ENCODE data around the gene ATAD2B.

Gene ATAD2B

DNA sequence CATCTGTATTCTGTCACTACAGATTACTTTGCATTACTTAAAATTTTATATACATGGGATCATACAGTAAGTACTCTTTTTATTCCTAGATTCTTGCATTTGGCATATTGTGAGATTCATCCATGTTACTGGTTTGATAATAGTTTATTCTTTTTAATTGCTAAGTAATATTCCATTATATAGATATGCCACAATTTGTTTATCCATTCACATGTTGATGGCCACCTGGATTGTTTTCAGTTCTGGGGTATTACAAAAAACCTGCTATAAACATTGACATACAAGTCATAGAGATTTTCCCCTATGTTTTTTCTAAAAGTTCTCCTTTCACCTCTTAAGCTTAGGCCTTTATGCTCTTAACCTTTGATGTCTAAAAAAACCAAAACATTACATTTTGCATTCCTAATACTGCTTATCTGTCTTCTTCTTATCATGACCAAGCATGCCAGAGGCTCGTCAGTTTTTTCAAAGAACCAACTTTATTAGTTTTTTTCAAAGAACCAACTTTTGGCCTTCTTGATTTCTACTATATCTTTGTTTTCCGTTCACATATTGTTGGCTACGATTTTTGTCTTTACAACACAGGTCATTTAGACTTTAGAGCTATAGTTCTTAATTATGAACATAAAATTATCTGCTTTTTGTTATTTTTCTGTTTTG is 86.9 kb downstream of the ATAD2B start:
- no peak for ATAC-seq (ENCODE audit: low read depth)
- H3K36me3 ChIP-seq (ENCODE audit: low read depth), result no peaks in the 10 kb centered on the region
- no peak overlapping the region for H3K27ac ChIP-seq (ENCODE audit: poor library complexity, severe bottlenecking)
- H3K4me3 ChIP-seq (ENCODE audit: severe bottlenecking), result no peak overlapping the region
- no peaks in the 10 kb centered on the region for H3K27me3 ChIP-seq (ENCODE audit: insufficient read depth, poor library complexity, severe bottlenecking)
- H3K4me1 ChIP-seq (ENCODE audit: insufficient read depth, poor library complexity, severe bottlenecking), result no peaks in the 10 kb centered on the region
- TF ChIP-seq, protein P1, sequence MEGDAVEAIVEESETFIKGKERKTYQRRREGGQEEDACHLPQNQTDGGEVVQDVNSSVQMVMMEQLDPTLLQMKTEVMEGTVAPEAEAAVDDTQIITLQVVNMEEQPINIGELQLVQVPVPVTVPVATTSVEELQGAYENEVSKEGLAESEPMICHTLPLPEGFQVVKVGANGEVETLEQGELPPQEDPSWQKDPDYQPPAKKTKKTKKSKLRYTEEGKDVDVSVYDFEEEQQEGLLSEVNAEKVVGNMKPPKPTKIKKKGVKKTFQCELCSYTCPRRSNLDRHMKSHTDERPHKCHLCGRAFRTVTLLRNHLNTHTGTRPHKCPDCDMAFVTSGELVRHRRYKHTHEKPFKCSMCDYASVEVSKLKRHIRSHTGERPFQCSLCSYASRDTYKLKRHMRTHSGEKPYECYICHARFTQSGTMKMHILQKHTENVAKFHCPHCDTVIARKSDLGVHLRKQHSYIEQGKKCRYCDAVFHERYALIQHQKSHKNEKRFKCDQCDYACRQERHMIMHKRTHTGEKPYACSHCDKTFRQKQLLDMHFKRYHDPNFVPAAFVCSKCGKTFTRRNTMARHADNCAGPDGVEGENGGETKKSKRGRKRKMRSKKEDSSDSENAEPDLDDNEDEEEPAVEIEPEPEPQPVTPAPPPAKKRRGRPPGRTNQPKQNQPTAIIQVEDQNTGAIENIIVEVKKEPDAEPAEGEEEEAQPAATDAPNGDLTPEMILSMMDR (IDR thresholded peaks at IDR 0.05; ENCODE audit: poor library complexity, severe bottlenecking), result no peak
- DNase-seq (ENCODE audit: low spot score), result no peak
- no peaks in the 10 kb centered on the region for H3K9me3 ChIP-seq (ENCODE audit: severe bottlenecking)

DNA sequence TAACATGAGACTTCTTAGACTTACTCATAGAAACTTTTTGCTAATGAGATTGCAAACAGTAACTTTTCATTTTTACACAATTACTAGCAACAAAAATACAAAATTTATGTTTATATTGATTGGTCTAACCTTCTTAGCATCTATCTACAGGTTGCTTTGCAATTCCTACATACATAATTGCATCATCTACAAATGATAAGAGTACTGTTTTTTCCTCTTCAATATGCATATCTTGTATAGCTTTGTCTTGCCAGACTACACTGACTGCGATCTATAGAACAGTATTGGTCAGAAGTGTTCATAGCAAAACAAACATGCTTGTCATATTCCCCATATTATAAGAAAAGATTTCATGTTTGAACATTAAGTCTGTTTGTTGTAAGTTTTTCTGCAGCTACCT is 87.9 kb downstream of the ATAD2B start:
- Histone ChIP-seq H3K9me3 (ENCODE audit: severe bottlenecking) (no peaks in the 10 kb centered on the region), H3K27ac (ENCODE audit: poor library complexity, severe bottlenecking) (no peak overlapping the region), H3K36me3 (ENCODE audit: low read depth) (no peaks in the 10 kb centered on the region), H3K4me3 (ENCODE audit: severe bottlenecking) (no peak overlapping the region), H3K4me1 (ENCODE audit: insufficient read depth, poor library complexity, severe bottlenecking) (no peaks in the 10 kb centered on the region), H3K27me3 (ENCODE audit: insufficient read depth, poor library complexity, severe bottlenecking) (no peaks in the 10 kb centered on the region)
- TF ChIP-seq, protein P1 (IDR thresholded peaks at IDR 0.05; ENCODE audit: poor library complexity, severe bottlenecking), result no peak
- no peak for ATAC-seq (ENCODE audit: low read depth)
- no peak for DNase-seq (ENCODE audit: low spot score)

DNA sequence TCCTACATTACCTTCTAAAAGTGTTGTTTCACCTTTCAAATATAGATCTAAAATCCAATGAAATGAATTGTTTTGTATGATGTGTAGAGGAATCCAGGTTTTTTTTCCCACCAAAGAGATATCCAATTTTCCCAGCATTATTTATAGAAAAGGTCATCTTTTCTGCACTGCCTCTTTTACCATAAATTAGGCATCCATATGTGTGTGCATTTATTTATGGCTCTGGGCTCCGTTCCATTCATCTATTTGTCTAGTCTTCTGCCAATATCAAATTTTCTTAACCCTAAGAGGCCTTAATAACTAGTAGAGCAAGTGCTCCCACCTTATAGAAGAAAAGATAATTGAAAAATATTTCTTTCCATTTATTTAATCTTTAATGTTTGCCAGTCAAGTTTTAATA is 88.3 kb downstream of the ATAD2B start:
- Histone ChIP-seq H3K27me3 (ENCODE audit: insufficient read depth, poor library complexity, severe bottlenecking) (no peaks in the 10 kb centered on the region), H3K9me3 (ENCODE audit: severe bottlenecking) (no peaks in the 10 kb centered on the region), H3K27ac (ENCODE audit: poor library complexity, severe bottlenecking) (no peak overlapping the region), H3K4me3 (ENCODE audit: severe bottlenecking) (no peak overlapping the region), H3K36me3 (ENCODE audit: low read depth) (no peaks in the 10 kb centered on the region), H3K4me1 (ENCODE audit: insufficient read depth, poor library complexity, severe bottlenecking) (no peaks in the 10 kb centered on the region)
- TF ChIP-seq, protein P1 (IDR thresholded peaks at IDR 0.05; ENCODE audit: poor library complexity, severe bottlenecking), result no peak
- ATAC-seq (ENCODE audit: low read depth), result no peak
- no peak for DNase-seq (ENCODE audit: low spot score)

DNA sequence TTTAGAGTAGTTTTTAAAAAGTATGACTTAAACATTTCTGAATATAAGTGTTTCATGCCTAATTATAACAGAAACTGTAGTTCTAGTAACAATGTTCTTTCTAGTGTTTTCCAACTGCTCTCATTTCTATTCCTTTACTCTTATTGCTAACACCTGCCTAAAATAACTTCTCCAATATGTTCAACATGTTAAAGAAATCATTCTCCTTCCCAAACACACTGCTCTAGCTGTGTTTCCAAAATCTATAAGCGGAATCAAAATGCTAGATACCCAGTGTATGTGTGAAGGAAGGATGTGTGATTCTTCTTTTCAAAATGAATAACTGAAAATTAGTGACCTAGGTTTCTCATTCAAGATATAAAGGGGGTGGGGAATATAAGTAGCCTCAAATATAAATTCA is 89.1 kb downstream of the ATAD2B start:
- Histone ChIP-seq H3K27me3 (ENCODE audit: insufficient read depth, poor library complexity, severe bottlenecking) (no peaks in the 10 kb centered on the region), H3K4me1 (ENCODE audit: insufficient read depth, poor library complexity, severe bottlenecking) (no peaks in the 10 kb centered on the region), H3K4me3 (ENCODE audit: severe bottlenecking) (no peak overlapping the region), H3K36me3 (ENCODE audit: low read depth) (no peaks in the 10 kb centered on the region), H3K9me3 (ENCODE audit: severe bottlenecking) (no peaks in the 10 kb centered on the region), H3K27ac (ENCODE audit: poor library complexity, severe bottlenecking) (no peak overlapping the region)
- ATAC-seq (ENCODE audit: low read depth) (no peak), DNase-seq (ENCODE audit: low spot score) (no peak)
- TF ChIP-seq, protein P1 (IDR thresholded peaks at IDR 0.05; ENCODE audit: poor library complexity, severe bottlenecking), result no peak

DNA sequence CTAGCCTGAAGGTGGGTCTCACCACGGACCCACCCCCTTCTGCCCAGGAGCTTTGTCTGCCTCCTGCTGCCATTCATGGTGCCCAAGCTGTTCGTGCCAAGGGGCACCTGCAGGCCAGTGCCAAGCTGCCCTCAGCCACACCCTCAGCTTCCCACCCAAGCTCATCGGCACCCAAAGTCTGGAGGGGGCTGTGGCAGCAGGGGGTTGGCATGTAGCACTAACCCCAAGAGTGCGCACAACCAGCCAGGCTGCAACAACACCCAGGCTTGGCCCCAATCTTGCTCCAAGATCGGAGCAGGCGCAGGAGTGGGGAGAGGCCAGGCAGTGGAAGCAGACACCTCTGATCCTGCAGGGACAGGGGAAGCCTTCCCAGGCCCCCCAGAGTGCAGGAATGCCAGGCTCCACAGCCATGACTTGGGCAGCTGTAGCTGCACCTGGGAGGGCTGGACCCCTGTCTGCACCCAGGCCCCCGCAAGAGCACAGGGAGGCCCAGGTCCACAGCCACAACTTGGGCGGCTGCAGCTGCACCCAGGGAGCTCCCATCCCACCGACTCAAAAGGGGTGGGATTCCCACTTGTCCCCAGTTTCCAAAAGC is 89.9 kb downstream of the ATAD2B start:
- DNase-seq (ENCODE audit: low spot score), result no peak

More for the DNA sequence above, 89.9 kb downstream of the ATAD2B start:
- ATAC-seq (ENCODE audit: low read depth), result no peak
- H3K27ac ChIP-seq (ENCODE audit: poor library complexity, severe bottlenecking), result no peak overlapping the region
- H3K27me3 ChIP-seq (ENCODE audit: insufficient read depth, poor library complexity, severe bottlenecking), result no peaks in the 10 kb centered on the region
- no peaks in the 10 kb centered on the region for H3K4me1 ChIP-seq (ENCODE audit: insufficient read depth, poor library complexity, severe bottlenecking)
- H3K36me3 ChIP-seq (ENCODE audit: low read depth), result no peaks in the 10 kb centered on the region
- no peak overlapping the region for H3K4me3 ChIP-seq (ENCODE audit: severe bottlenecking)
- TF ChIP-seq, protein P1 (IDR thresholded peaks at IDR 0.05; ENCODE audit: poor library complexity, severe bottlenecking), result no peak
- H3K9me3 ChIP-seq (ENCODE audit: severe bottlenecking), result no peaks in the 10 kb centered on the region
